HG03565 (cell line): ENCODE measurements around the gene LIPK.
"Not testable (repeated sequence)": the region's sequence is repeated elsewhere in the genome, so short reads cannot be mapped to it uniquely, and the experiment has no call there.

Source experiments
- ATAC-seq: cut with Tn5 transposase; IDR thresholded peaks from one replicate; pipeline ENCODE4 v1.9.1; 2021; ENCODE audit warnings: mild to moderate bottlenecking, moderate library complexity; ENCODE audit not compliant: unreplicated experiment

LIPK gene, protein sequence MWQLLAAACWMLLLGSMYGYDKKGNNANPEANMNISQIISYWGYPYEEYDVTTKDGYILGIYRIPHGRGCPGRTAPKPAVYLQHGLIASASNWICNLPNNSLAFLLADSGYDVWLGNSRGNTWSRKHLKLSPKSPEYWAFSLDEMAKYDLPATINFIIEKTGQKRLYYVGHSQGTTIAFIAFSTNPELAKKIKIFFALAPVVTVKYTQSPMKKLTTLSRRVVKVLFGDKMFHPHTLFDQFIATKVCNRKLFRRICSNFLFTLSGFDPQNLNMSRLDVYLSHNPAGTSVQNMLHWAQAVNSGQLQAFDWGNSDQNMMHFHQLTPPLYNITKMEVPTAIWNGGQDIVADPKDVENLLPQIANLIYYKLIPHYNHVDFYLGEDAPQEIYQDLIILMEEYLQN

DNA sequence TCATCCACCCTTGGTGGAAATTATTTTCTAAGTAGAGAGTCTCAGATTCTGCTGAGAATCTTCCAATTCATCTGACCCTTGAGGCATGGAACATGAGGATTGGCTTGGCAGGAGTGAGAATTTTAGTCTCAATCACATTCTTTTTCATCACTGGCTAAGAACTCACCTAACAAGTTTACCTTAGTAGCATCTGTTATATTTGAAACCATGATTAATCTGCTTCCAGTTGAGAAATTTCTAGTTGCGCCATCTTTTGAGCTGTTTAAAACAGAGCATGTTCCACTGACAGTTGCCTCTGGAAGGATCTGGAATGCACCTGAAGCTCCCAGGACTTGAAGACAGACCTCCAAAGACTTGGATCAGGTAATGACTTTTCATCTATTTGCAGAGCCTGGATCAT, at the start of gene LIPK:
Gene LIPK (plus strand): TSS at position 292 of the 400 bp plus-strand sequence. CDS start 18,295 bp downstream, outside the sequence.
- ATAC-seq = no peak

DNA sequence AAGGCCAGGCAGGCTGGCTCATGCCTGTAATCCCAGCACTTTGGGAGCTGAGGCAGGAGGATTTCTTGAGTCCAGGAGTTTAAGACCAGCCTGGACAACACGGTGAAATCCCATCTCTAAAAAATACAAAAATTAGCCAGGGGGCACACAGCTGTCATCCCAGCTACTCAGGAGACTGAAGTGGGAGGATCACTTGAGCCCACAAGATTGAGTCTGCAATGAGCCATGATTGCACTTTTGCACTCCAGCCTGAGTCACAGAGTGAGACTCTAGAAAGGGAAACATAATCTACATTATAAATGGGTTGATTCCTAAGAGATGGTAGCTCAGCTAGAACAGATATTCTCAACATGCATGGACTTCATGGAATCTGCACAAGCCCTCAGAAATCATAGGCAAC, 48.1 kb upstream of the LIPK start:
- no peak for ATAC-seq

DNA sequence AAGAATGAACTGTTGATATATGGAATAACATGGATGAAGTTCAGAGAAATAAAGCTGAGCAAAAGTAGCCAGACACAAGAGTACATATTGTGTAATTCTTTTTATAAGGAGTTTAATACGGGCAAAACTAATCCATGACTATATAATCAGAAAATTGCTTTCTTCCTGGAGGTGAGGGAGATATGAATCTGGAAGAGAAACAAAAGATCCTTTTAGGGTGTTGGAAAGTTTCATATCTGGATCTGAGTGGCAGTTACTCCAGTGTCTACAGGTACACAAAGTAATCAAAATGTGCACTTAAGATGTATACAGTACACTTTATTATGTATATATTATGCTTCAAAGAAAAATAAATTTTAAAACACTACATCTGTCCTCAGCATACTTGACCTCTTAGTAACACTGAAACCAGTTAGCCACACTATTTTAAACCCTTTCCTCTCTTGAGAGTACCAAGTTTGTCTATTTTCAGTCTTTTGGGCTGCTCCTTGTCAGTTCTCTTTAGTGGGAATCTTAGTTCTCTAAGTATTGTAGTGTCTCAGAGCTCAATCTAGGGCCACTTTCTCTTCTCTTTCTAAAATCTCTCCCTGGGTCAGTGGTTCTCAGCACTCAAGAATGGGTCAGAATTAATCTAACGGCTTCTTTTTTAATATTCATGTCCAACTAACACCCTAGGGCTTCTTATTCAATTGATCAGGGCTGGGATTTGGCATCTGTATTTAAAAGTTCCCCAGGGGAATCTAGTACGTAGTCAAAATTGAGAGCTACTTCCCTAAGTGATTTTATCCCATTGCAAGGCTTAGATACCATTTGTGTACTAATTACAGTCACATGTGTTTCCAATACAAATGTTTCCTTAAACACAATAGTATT, 46.1 kb upstream of the LIPK start:
- no peak for ATAC-seq

DNA sequence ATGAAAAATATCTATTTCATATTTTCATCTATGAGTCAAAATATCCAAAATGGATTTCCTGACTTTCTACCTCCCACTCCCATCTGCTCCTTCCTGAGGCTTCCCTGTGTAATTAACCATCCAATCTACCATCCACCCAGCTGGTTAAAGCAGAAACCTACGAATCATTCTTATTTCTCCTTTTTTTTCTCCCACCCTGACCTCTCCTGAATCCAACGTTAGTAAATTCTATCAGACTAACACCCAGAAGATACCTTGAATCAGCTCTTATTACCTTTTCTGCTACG, 45.5 kb upstream of the LIPK start:
- no peak for ATAC-seq

DNA sequence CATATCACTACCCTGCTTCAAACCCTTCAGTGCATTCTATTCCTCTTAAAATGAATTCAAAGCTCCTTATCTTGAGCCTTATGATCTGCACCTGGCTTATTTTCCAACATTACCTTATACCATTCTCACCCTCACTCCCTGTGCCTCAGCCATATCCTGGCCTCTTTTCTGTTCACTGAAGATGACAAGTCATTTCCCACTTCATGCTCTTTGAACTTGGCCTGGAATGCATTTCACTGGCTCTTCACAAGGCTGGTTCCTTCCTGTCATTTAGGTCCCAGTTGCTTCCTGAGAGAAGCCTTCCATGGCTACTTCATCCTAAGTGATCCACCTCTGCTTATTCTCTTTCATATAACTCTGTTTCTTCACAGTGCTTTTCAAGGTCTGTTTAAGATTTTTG, 45.0 kb upstream of the LIPK start:
- no peak for ATAC-seq

DNA sequence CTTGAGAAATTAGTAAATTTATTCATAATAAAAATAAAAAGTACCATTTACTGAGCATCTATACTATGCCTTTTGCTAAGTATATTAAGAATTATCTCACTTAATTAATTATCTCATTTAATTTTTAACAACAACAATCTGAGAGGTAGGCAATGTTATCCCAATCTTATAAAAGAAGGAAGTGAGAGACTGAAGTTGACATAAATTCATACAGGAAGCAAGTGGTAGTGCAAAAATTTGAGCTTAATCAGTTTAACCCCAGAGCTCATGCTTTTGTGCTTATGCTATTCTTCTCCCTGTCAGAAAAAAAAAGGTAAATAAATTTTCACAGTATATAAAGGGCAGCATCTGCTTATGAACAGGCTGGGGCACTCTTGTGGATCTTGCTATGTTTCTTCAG, 44.5 kb upstream of the LIPK start:
- no peak for ATAC-seq

DNA sequence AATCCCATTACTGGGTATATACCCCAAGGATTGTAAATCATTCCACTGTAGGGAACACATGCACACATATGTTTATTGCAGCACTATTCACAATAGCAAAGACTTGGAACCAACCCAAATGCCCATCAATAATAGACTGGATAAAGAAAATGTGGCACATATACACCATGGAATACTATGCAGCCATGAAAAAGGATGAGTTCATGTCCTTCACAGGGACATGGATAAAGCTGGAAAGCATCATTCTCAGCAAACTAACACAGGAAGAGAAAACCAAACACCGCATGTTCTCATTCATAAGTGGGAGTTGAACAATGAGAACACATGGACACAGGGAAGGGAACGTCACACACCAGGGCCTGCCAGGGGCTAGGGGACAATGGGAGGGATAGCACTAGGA, 42.9 kb upstream of the LIPK start:
- not testable (repeated sequence) for ATAC-seq

DNA sequence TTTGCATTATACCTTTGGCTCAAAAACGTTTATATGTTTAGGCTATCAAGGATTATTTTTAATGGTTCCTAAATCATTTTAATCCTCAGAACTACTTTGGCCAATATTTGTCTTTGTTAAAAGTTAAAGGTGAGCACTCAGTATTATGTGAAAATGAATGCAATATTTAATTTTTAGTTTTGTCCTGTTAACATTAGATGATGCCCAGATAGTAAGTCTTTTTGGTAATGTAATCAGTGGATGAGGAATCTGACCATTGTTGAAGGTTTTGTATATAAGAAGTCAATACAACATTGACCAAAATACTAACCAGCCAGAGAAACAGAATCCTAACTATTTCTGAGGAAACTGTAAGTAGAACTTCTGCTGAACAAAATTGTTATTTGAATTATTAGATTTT, 41.9 kb upstream of the LIPK start, which contains the start of gene LIPF:
Gene LIPF (plus strand): TSS at position 301 of the 400 bp plus-strand sequence. CDS start 2,856 bp downstream, outside the sequence.
- no peak for ATAC-seq

DNA sequence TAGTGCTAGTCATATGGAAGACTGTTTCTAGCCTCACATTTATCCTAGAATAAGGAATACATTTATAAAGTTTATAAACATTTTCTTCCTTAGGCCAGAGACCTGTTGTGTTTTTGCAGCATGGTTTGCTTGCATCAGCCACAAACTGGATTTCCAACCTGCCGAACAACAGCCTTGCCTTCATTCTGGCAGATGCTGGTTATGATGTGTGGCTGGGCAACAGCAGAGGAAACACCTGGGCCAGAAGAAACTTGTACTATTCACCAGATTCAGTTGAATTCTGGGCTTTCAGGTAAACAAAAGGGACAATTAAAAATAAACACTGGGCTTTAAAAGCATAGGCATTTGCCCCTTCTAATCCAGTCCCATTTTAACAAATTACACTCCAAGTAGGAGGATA, 37.6 kb upstream of the LIPK start:
- ATAC-seq = no peak

DNA sequence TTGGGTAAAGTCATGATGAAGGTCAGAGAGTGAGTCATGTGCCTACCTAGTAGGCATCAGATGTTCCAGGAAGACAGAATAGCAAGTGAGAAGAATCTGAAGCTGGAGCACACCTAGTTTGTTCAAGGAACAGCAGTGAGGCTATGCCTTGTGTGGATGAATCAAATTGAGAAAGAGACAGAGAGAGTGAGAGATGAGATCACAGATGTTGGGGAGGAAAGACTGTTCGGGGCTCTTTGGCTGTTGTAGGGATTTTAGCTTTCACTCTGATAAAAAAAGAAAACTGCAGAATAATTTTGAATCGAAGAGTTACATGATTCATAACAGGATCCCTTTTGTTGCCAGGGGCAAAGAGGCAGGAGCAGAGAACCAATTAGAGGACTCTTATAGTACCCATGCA, 35.6 kb upstream of the LIPK start:
- no peak for ATAC-seq

DNA sequence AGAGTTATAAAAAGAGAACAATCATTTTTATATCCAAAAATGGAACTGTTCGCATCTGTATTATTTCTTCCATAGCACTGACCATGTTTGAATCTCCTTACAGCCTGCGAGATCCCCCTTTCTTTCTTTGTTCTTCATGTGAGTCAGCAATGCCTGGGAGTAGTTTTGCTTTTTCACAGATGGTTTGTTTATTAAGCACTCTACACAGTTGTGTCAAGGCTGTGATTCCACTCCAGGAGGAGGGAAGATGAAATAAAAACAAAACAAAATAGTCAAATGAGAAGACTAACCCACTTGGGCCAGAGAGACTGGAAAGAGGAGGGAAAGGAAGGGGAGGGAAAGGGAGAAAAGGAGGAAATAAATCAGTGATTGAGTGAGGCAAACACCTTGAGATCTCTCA, 34.0 kb upstream of the LIPK start:
- no peak for ATAC-seq

DNA sequence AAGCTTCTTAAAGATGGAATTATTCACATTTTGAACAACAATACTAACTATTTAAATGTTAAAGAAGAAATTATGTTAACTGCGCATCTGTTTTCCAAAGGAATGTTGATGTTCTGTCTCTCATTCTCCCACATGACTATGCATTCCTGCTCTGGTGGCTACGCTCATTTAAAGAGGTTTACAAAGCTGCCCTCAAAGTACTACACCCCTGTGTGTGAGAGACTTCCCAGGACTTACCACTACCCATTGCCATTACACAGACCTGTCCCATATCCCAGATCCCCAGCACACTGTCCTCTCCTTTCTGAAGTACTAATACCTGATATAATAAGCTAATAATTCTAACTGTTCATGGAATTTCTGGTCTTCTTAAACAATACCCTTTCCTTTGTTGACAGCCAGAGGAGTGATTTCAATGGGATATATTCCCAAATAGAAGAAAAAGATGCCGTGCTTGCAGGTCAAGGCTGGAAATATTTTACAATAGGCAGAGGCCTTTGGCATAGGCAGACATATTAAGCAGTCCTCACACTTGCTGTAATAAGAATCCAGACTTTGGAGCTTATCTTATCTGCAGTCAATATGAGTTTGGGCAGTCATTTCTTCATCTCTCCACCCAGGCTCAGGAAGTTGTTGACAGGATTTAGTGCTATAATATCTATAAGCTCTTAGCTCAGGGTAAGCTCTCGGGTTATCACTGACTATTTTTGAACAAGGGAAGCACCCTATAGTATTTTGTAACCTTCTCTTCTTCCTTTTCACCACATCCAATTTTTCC, 29.6 kb upstream of the LIPK start:
- ATAC-seq = no peak

DNA sequence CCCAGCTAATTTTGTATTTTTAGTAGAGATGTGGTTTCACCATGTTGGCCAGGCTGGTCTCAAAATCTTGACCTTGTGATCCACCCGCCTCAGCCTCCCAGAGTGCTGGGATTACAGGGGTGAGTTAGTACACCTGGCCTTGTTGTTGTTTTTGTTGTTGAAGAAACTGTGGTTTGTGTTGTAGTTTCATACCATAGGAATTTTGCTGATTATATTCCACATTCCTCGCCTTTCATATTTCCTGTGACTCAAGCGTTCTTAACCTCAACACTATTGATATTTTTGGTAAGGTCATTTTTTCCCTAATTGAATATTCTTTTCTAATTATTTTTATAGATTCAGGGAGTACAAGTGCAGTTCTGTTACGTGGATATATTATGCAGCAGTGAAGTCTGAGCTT, 25.1 kb upstream of the LIPK start:
- ATAC-seq = no peak

DNA sequence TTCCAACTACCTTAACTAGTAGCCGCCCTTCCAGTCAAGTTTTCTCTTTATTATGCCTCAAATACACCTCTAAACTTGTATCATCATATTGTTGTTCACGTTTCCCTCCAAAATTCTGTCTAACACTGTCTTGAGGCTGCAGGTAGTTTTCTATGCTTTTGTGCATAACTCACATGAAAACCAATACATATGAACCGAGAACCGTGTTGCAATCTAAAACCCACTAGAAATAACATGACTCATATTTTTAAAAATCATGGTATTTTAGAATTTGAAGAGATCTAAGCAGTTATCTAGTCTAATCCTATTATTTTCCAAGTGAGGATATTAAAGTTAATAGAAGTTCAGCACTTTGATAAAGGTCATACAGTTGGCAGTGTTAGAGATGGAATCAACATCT, 23.6 kb upstream of the LIPK start:
- no peak for ATAC-seq

DNA sequence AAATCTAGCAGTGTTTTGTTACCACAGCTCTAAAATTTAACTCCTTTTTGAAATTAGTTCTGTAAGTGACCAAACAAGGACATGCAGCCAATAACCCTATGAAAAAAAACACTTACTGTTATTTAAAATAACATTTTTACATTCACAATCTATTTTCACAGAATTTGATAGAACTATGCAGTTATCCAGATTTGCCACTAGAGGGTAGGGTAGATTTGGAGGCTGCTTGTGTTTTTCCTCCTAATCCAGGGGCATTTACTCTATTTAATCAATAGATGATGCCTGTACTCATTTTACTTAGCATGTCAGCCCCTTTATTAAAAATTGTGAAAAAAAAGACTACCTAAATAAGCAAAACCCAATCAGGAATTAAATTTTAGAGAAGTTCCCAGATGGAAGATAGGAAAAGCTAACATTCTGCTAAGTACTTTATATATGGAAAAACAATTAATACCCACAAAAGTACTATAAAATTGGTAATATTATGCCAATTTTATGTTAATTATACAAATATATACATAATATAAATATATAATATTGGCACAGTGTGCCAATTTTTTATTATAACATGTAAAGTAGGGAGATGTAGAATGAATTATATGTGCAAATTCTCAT, 18.1 kb upstream of the LIPK start:
- ATAC-seq = no peak

DNA sequence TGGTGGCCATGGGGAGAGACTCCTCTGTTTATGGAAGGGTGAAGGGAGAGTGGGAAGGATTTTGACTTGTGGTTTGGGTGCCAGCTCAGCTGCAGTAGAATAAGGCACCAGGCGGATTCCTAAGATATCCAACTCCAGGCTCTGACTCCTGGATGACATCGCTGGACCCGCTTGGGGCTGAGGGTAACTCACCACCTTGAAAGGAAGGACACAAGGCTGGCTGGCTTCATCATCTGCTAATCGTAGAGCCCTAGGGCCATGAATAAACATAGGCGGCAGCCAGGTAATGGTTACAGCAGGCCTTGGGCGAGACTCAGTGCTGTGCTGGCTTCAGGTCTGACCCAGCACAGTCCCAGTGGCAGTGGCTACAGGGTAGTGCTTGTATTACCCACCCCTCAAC, 16.7 kb upstream of the LIPK start:
- no peak for ATAC-seq

DNA sequence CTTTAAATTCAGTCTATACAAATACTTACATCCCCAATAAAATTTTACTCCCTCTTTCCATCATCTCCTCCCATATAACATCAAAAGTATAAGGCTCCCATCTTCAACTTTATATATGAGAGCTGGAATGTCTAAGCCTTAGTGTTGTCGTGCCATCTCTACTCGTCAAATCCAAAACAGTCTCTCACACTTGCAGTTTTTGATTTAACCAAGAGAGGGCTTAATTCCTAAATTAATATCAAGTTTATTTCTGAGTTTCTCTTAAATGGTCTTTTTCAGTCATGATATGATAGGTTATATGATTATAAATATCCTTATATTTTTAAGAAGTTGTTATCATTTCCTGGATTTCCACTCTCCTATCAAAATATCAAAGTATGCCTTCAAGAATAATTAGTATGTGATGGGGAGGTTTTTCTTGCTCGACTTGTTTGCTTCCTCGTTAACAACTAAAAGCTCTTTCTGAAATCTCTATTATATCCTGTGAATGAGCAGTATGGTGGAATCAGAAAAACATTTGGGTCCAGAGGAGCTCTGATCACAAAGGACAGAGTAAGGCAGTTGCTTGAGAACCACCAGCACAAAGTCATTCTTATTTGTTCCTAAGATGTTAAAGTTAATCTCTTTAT, 12.5 kb upstream of the LIPK start:
- ATAC-seq = no peak

DNA sequence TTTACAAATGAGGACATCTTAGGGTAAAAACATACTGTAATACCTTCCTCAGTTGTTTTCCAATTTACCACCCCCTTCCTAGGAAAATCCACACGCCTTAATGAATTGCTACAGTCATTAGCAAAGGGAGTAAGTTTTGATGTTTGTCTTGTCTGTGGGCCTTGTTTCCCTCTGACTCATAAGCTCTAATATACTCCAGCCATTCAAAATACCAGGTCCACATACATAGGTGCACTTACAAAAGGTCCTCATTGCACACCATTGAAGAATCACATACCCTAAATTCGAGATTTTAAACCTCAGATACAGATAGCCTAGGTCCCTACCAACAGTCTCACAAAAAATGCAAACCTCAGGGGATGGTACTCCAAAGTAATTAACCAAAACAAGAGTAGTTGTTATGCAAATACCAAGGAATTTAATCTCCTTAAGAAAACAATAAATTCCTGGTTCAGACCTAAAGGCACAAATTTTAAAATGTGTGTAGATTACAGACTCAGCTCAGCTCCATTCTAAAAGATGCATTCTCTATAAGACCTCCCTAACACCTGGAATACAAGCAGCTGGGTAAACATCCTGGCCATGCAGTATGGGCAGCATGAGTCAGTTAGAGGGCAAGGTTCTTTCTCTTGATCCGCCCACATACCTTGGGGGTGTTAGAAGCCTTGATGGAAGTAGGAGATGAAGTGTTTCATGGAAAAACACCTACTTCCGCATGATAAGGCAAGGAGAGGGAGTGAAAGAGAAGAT, 3.0 kb upstream of the LIPK start:
- no peak for ATAC-seq

DNA sequence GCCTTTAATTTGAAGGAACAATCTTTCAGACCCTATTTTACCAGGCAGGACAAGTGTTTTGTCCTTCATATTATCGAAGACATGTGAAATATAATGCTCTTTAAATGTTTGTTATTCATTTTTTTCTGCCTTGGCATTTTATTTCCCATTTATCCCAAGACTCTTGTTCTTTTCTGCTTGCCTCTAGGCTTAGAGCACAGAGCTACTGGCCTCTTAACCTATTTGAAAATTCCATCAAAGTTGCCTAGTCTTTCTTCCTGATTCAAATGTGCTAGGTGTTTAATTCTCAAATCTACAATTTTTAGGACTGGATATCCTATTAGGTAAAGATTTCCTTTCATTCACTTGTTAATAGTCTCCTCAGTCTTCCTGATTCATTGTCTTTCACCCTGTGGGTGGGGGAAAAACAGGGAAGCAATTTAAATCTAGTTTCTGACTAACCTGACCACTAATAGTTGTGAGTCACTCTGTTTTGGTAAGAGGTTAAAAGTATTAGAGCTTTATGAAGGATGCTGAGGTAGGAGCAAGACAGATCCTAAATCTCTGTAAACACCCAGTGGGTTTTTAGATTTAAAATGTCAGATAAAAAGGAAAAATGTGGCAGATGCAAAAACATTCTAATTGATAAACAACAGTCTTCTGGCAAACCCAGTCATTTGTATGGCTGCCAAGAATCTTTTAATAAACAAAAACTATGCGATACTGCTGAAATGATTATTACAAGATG, 1.5 kb downstream of the LIPK start:
- ATAC-seq = peak; percentile 51
